Glomerular visceral epithelial cell (primary cell): ENCODE measurements around the gene TYW5.

ENCODE experiments used
- DNase-seq: peaks from one replicate; pipeline ENCODE4 v3.0.0-alpha.2; 2016; ENCODE audit errors: extremely low spot score

Gene TYW5

GRCh38 chr2:199955339-199956061 is at the start of gene TYW5, which contains the start of gene MAIP1:
Gene TYW5 (minus strand): TSS chr2:199955491. CDS start chr2:199955470, 21 bp downstream.
Gene MAIP1 (plus strand): TSS chr2:199955582. CDS start chr2:199955799, 217 bp downstream.
- DNase-seq = peak; percentile 87

GRCh38 chr2:200003444-200003843 is 48.2 kb upstream of the TYW5 start:
- no peak for DNase-seq

GRCh38 chr2:200000444-200001163 is 45.3 kb upstream of the TYW5 start:
- DNase-seq = no peak

- DNase-seq = no peak
Observed at GRCh38 chr2:199999166-199999565, 43.9 kb upstream of the TYW5 start.

GRCh38 chr2:199997296-199997695 is 42.0 kb upstream of the TYW5 start:
- no peak for DNase-seq

- DNase-seq = no peak
Observed at GRCh38 chr2:199994896-199995295, 39.6 kb upstream of the TYW5 start.

- no peak for DNase-seq
Observed at GRCh38 chr2:199994371-199994770, 39.1 kb upstream of the TYW5 start.

GRCh38 chr2:199992296-199992695 is 37.0 kb upstream of the TYW5 start:
- DNase-seq = no peak

GRCh38 chr2:199991691-199992090 is 36.4 kb upstream of the TYW5 start:
- no peak for DNase-seq

GRCh38 chr2:199989822-199990221 is 34.5 kb upstream of the TYW5 start:
- no peak for DNase-seq

- DNase-seq = no peak
Observed at GRCh38 chr2:199988151-199988550, 32.9 kb upstream of the TYW5 start.

GRCh38 chr2:199987586-199987985 is 32.3 kb upstream of the TYW5 start:
- no peak for DNase-seq

GRCh38 chr2:199985625-199986207 is 30.4 kb upstream of the TYW5 start:
- DNase-seq = peak; percentile 67

GRCh38 chr2:199984755-199985154 is 29.5 kb upstream of the TYW5 start:
- no peak for DNase-seq

- DNase-seq = no peak
Observed at GRCh38 chr2:199984159-199984558, 28.9 kb upstream of the TYW5 start.

GRCh38 chr2:199983534-199983933 is 28.2 kb upstream of the TYW5 start:
- DNase-seq = no peak

- DNase-seq = peak; percentile 23
Observed at GRCh38 chr2:199982126-199982843, 27.0 kb upstream of the TYW5 start.

GRCh38 chr2:199979832-199980628 is 24.7 kb upstream of the TYW5 start:
- peak; percentile 76 for DNase-seq

- DNase-seq = no peak
Observed at GRCh38 chr2:199979398-199979797, 24.1 kb upstream of the TYW5 start.

GRCh38 chr2:199977984-199978415 is 22.7 kb upstream of the TYW5 start:
- peak; percentile 75 for DNase-seq

- no peak for DNase-seq
Observed at GRCh38 chr2:199975273-199975895, 20.1 kb upstream of the TYW5 start.
